ENCODE results near the gene CEACAM18.
"Not testable (repeated sequence)": the region's sequence is repeated elsewhere in the genome, so short reads cannot be mapped to it uniquely, and the experiment has no call there.

Gene CEACAM18

GRCh38 chr19:51478381-51479234, at the start of gene CEACAM18:
Gene CEACAM18, plus strand, starts transcription at chr19:51478539.
- peak; percentile 54 for DNase-seq

GRCh38 chr19:51430221-51430620, 48.1 kb upstream of the CEACAM18 start:
- no peak for DNase-seq

DNA sequence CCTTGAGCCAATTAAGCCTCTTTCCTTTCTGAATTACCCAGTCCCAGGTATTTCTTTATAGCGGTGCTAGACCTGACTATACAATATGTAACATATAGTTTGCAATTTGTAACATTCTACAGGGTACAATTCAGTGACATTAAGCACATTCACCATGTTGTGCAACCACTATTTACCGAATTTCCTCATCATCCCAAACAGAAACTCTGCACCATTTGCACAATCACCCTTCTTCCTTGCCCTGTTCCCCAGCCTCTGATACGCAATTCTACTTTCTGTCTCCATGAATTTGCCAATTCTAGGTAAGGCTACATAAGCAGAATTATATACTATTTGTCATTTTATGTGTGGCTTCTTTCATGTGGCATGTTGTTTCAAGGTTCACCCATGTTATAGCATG, 47.2 kb upstream of the CEACAM18 start:
- no peak for DNase-seq

- no peak for DNase-seq
Observed at GRCh38 chr19:51433043-51433442, 45.3 kb upstream of the CEACAM18 start.

GRCh38 chr19:51434456-51434855, 43.9 kb upstream of the CEACAM18 start:
- no peak for DNase-seq

GRCh38 chr19:51439021-51439465, 39.3 kb upstream of the CEACAM18 start:
- DNase-seq = no peak

DNA sequence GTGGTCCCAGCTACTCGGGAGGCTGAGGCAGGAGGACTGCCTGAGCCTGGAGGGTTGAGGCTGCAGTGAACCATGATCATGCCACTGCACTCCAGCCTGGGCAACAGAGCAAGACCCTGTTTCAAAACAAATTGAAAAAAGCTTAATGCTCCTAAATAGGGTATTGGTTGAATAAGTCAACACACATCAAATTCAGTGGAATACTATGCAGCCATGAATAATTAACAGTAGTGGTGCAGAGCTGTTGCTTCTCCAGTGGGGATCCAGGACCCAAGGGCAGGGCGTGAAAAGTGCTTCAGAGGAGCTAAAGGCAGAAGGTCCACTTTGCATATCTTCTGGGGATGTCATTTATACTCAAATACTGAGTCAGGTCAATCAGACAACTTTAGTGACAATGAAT, 38.3 kb upstream of the CEACAM18 start:
- no peak for DNase-seq

- DNase-seq = peak; percentile 89
Observed at GRCh38 chr19:51440846-51441409, 37.4 kb upstream of the CEACAM18 start.

DNA sequence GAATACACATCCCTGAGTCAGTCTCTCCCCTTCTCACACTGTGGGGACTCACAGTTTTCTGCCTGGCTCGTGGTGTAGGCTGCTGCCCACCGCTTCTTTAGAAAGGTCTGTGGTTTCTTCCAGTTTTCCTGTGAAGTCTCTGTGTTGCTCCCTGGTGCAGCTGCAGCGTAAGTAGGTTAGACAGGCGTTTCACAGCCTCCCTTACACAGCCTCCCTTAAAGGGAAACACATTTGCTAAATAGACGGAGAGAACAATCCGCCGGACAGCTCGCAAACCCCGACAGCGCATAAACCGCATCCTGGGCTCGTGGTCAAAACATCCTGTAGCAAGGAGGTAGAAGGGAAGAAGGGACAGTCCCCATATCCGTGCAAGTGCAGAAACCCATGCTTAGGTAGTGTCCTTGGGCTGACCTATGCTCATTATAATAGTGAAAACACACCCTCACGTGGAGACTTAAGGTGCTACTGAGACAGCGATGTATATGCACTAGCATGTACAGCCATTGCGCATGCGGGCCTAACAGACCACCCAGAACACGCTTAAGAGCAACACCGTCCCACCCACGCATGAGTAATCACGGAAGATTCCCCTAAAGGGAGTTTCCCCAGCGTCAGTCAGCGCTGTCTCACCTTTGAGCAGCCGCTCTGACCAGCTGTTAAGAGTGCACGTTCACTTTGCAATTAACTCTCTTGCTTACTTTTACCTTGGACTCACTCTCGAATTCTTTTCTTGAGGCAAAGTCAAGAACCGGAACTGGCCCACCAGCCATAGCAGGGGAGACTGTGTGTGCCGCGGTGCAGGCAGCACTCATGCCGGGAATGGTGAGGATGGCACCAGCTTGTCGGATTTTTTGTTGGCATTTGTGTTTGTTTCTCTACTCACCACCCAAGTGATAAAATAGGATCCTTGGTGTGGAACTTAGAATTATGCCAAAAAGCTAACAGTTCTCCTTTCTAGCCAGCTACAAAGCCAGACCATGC, 36.6 kb upstream of the CEACAM18 start:
- DNase-seq = peak; percentile 91

DNA sequence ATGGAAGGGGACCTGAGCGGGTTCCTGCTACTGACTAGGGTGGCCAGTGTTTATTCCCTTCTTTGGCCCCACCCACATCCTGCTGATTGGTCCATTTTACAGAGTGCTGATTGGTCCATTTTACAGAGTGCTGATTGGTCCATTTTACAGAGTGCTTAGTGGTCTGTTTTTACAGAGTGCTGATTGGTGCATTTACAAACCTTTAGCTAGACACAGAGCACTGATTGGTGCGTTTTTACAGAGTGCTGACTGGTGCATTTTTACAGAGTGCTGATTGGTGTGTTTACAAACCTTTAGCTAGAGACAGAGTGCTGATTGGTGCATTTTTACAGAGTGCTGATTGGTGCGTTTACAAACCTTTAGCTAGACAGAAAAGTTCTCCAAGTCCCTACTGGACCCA, 30.8 kb upstream of the CEACAM18 start:
- not testable (repeated sequence) for DNase-seq

DNA sequence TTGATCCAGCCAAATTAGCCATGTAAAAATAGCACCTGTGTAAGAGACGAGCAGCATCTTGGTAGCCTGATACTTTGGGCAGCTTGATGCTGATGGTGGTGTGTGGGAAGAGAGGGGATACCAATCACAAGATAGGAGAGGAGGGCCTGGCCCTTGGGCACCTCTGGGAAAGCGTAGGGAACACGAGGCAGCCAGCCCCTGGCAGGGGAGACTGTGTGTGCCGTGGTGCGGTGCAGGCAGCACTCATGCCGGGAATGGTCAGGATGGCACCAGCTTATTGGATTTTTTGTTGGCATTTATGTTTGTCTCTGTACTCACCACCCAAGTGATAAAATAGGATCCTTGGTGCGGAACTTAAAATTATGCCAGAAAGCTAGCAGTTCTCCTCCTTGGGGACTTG, 30.3 kb upstream of the CEACAM18 start:
- no peak for DNase-seq

DNA sequence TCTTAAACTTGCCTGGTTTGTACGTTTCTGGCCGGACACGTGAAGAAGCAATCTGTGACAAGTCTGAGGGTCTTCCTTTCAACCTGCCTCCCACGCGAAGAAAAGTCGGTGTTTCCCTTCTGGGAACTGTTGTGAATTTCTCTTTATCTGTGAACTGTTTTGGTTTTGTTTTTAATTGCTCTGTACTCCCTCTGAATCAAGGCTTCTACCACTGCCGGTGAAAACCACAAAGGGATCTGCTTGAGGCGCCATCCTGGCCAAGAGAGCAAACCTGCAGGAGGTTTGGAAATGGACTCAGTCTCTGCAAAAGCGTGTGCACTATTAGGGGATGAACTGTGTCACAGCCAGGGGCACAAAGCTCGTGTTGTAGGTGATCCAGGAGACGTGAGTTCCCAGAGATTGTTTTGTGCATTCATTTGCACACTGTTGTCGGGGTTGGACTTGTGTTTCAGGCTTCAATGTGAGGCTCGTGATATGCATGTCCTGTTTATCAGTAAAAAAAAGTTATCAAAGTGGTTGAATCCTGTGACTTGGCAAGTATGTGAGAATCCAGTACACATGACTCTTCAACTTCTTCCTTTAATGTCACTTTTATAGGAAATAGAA, 29.8 kb upstream of the CEACAM18 start:
- peak; percentile 79 for DNase-seq

- DNase-seq = peak; percentile 55
Observed at GRCh38 chr19:51450730-51451307, 27.5 kb upstream of the CEACAM18 start.

GRCh38 chr19:51456541-51457290, 21.6 kb upstream of the CEACAM18 start:
- peak; percentile 46 for DNase-seq

- peak; percentile 47 for DNase-seq
Observed at GRCh38 chr19:51457351-51458013, 20.9 kb upstream of the CEACAM18 start.

DNA sequence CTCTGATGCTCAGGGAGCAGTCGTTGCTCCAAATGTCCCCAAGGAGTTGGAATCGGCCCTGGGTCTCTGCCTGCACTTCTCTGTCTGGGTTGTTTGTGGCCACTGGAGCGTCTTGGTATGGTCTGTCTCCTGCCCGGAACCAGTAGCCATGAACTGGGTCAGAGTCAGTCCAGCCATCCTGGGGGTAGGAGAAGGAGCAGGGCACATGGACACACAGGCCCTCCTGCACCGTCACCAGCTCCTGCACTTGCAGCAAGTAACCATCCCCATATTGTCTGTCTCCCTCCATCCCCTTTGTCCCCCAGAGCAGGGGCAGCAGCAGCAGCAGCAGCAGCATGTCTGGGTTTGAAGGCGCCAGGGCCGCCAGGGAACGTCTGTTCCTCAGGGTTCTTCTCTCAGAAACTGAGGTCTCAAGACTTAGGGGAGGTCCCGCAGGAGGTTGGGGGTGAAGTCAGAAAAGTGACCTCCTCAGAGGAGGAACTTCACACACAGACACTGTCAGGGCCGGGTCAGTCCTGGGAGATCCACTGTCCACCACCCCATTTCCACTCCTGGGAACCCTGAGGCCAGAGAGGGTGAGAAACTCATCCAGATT, 20.2 kb upstream of the CEACAM18 start, which contains the start of gene SIGLEC8:
TSS of gene SIGLEC8 (minus strand) at position 404 of the 595 bp plus-strand sequence. CDS start at position 337, 67 bp downstream.
- peak; percentile 52 for DNase-seq

GRCh38 chr19:51458899-51459505, 19.3 kb upstream of the CEACAM18 start:
- peak; percentile 46 for DNase-seq

GRCh38 chr19:51460164-51460992, 18.0 kb upstream of the CEACAM18 start:
- peak; percentile 59 for DNase-seq

DNA sequence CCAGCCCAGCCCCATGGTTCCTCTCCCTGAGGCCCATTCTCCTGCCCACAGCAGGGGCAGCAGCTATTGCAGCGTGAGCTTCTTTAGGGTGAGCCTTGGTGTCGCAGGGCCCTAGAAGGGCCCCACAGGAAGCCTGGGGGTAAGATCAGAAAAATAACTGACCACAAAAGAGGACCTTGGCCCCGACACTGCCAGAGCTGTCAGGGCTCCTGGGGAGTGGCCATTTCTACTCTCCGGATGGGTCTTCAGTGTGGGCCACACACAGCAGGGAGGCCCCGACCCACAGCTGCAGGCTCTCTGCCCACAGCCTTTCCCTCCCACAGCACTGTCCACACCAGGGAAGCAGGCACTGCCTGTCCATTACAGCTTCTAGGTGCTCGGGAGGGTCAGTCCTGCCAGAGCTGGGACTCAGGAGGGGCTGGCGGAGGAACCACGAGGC, 16.6 kb upstream of the CEACAM18 start:
- DNase-seq = no peak

Measured in activated CD8-positive, alpha-beta memory T cell treated with anti-CD3 and anti-CD28 coated beads for 24 hours (primary cell).